ENCODE results near the gene FAM174B.

Gene FAM174B

DNA sequence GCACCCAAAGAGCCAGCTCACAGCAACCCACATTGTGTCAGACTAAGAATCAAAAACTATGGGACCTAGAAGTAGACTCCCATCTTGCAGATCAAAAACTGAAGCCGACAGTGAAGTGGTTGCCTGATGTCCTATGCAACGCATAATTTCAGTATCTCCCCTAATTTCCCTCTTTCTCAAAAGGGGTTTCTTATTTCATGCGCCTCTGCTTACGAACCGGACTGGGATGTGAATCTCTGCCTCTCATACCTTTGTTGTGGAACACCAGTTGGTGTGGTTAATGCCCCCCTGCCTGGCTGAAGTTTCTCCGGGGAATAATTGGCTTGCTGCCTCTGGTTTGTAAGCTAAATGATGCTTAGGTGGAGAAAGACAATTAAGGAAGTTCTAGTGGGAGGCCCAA is 514 bp upstream of the FAM174B start:
- peak overlapping the region; percentile 39 for H3K4me3 Mint-ChIP-seq
- DNase-seq (ENCODE audit: low spot score in 2 of 2) (no peak), ATAC-seq (ENCODE audit: low read depth) (no peak)
- H3K9me3 Mint-ChIP-seq = no peaks in the 10 kb centered on the region
- no peaks in the 10 kb centered on the region for H3K4me1 Mint-ChIP-seq
- no peak overlapping the region for H3K27ac Mint-ChIP-seq
- H3K36me3 Mint-ChIP-seq = no peaks in the 10 kb centered on the region
- H3K27me3 Mint-ChIP-seq = peaks cover 25% of the 10 kb centered on the region

DNA sequence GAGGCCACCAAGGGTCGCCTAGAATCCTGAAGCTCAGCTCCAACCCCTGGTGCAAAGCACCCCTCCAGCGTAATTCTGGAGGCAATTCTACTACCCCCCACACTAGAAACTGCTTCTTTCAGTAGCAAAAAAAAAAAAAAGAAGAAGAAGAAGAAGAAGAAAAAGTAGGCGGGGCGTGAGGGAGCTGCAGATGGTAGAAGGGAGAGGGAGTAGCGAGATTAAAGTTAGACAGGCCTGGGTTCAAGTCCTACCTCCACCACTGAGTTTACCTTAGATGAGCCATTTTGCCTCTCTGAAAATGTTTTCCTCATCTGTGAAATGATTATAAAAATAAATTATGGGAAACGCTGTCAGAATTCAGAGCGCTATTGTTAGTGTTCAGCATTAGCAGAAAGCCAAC is 913 bp downstream of the FAM174B start:
- ATAC-seq (ENCODE audit: low read depth) (no peak), DNase-seq (ENCODE audit: low spot score in 2 of 2) (no peak)
- peak overlapping the region; percentile 38 for H3K4me3 Mint-ChIP-seq
- peaks cover 2% of the 10 kb centered on the region for H3K36me3 Mint-ChIP-seq
- H3K27ac Mint-ChIP-seq = no peak overlapping the region
- peaks cover 2% of the 10 kb centered on the region for H3K9me3 Mint-ChIP-seq
- no peaks in the 10 kb centered on the region for H3K4me1 Mint-ChIP-seq
- peaks cover 26% of the 10 kb centered on the region for H3K27me3 Mint-ChIP-seq

DNA sequence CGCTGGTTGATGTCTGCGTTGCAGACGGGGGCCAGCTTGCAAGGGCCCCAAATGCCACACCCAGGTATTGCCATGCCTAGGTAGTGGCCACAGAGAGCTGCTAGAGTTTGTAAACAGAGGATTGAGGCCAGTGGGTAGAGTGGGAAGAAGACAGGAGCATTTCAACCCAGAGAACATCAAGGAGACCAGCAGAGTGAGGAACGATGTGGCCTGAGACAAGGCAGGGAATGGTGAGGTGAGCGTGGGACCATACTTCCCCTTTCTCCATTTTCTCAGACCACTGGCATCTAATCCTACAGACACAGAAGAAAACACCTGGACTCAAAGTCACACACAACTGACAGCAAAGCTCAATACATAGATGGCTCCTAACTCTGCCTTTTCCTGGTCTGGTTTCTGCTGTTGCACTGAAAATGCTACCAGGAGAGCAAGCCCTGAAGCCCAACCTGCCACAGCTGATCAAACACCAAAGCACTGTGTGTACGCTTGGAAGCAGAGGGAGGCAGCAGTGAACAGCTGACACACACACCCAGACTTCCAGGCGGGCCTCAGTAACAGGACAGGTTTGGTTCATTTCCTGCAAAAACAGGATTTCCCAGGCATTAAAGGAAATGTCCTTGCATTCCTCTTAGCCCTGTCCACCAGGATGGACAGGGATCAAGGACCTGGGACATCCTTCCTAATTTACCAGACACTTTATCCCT is 1.6 kb downstream of the FAM174B start:
- no peak overlapping the region for H3K27ac Mint-ChIP-seq
- ATAC-seq (ENCODE audit: low read depth) (no peak), DNase-seq (ENCODE audit: low spot score in 2 of 2) (no peak)
- H3K36me3 Mint-ChIP-seq = peaks cover 2% of the 10 kb centered on the region
- peaks cover 26% of the 10 kb centered on the region for H3K27me3 Mint-ChIP-seq
- H3K4me3 Mint-ChIP-seq = no peak overlapping the region
- H3K9me3 Mint-ChIP-seq = peaks cover 2% of the 10 kb centered on the region
- H3K4me1 Mint-ChIP-seq = no peaks in the 10 kb centered on the region

- H3K4me1 Mint-ChIP-seq = no peaks in the 10 kb centered on the region
- peaks cover 26% of the 10 kb centered on the region for H3K27me3 Mint-ChIP-seq
- peaks cover 2% of the 10 kb centered on the region for H3K9me3 Mint-ChIP-seq
- no peak for ATAC-seq (ENCODE audit: low read depth)
- H3K36me3 Mint-ChIP-seq = peaks cover 2% of the 10 kb centered on the region
- no peak overlapping the region for H3K27ac Mint-ChIP-seq
- no peak for DNase-seq (ENCODE audit: low spot score in 2 of 2)
- no peak overlapping the region for H3K4me3 Mint-ChIP-seq
Measured at GRCh38 chr15:92653366-92653765, 2.2 kb downstream of the FAM174B start.

GRCh38 chr15:92652576-92652966 is 3.0 kb downstream of the FAM174B start:
- ATAC-seq (ENCODE audit: low read depth) = no peak
- Mint-ChIP-seq H3K27ac (no peak overlapping the region), H3K4me1 (no peaks in the 10 kb centered on the region), H3K27me3 (peaks cover 26% of the 10 kb centered on the region), H3K36me3 (peaks cover 2% of the 10 kb centered on the region), H3K9me3 (peaks cover 2% of the 10 kb centered on the region), H3K4me3 (no peak overlapping the region)
- no peak for DNase-seq (ENCODE audit: low spot score in 2 of 2)

DNA sequence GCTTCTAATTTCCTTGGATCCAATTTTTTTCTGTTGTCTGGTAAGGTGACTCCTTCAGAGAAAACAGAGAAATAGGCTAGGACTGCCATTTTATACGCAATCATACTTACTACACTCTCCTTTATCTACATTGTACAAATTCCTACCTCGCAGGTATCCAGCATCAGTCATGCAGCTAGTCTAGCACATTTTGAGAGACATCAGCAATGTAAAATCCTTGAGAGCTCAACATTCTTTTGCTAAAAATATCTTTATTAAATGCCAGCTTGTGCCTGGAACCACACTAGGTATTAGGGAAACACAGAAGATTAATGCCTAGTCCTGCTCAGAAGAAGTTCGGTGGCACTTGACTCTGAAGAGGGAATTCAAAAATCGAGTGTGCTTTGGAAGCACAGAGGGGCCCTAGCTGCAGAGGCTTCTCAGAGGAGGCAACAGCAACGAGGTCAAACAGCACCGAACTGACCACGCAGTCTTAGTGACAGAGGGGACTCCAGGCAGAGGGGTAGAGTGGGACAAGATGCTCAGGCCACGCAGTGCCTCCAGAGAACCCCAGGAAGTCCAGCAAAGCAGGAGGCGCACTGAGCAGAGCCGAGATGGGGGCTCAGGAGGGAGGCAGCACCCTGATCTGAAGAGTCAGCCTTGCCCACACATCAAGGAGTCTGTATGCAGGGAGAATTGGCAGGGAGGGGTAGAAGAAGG is 3.5 kb downstream of the FAM174B start:
- Mint-ChIP-seq H3K4me3 (no peak overlapping the region), H3K36me3 (peaks cover 2% of the 10 kb centered on the region), H3K27ac (no peak overlapping the region), H3K4me1 (no peaks in the 10 kb centered on the region), H3K27me3 (peaks cover 25% of the 10 kb centered on the region), H3K9me3 (peaks cover 2% of the 10 kb centered on the region)
- ATAC-seq (ENCODE audit: low read depth) (no peak), DNase-seq (ENCODE audit: low spot score in 2 of 2) (no peak)

DNA sequence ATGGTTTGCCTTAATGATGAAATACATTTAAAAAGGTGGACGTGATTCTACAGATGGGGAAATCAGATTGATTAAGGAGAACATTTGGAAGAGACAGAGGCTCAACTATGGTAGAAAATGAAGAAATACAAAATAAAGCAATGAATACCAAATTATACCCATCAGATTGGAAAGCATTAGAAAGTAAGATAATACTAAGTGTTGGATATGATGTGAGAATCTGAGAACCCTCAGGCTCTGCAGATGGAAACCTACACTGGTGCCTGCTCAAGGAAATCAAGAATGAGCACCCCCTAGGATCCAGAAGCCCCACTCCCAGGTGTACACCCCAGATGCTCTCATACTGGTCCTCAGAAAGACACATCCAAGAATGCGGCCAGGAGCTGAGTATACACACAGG is 4.6 kb downstream of the FAM174B start:
- H3K4me1 Mint-ChIP-seq = no peaks in the 10 kb centered on the region
- no peak for ATAC-seq (ENCODE audit: low read depth)
- no peak overlapping the region for H3K4me3 Mint-ChIP-seq
- H3K9me3 Mint-ChIP-seq = peaks cover 2% of the 10 kb centered on the region
- peaks cover 26% of the 10 kb centered on the region for H3K27me3 Mint-ChIP-seq
- no peak for DNase-seq (ENCODE audit: low spot score in 2 of 2)
- H3K36me3 Mint-ChIP-seq = peaks cover 2% of the 10 kb centered on the region
- no peak overlapping the region for H3K27ac Mint-ChIP-seq

- no peak for DNase-seq (ENCODE audit: low spot score in 2 of 2)
- peaks cover 2% of the 10 kb centered on the region for H3K36me3 Mint-ChIP-seq
- no peak overlapping the region for H3K27ac Mint-ChIP-seq
- no peaks in the 10 kb centered on the region for H3K4me1 Mint-ChIP-seq
- peaks cover 26% of the 10 kb centered on the region for H3K27me3 Mint-ChIP-seq
- peaks cover 2% of the 10 kb centered on the region for H3K9me3 Mint-ChIP-seq
- no peak overlapping the region for H3K4me3 Mint-ChIP-seq
- no peak for ATAC-seq (ENCODE audit: low read depth)
Measured at GRCh38 chr15:92650256-92650655, 5.3 kb downstream of the FAM174B start.

GRCh38 chr15:92648190-92648875 is 7.2 kb downstream of the FAM174B start:
- peaks cover 2% of the 10 kb centered on the region for H3K36me3 Mint-ChIP-seq
- ATAC-seq (ENCODE audit: low read depth) (no peak), DNase-seq (ENCODE audit: low spot score in 2 of 2) (no peak)
- peaks cover 18% of the 10 kb centered on the region for H3K27me3 Mint-ChIP-seq
- peaks cover 2% of the 10 kb centered on the region for H3K9me3 Mint-ChIP-seq
- no peak overlapping the region for H3K4me3 Mint-ChIP-seq
- no peak overlapping the region for H3K27ac Mint-ChIP-seq
- no peaks in the 10 kb centered on the region for H3K4me1 Mint-ChIP-seq

DNA sequence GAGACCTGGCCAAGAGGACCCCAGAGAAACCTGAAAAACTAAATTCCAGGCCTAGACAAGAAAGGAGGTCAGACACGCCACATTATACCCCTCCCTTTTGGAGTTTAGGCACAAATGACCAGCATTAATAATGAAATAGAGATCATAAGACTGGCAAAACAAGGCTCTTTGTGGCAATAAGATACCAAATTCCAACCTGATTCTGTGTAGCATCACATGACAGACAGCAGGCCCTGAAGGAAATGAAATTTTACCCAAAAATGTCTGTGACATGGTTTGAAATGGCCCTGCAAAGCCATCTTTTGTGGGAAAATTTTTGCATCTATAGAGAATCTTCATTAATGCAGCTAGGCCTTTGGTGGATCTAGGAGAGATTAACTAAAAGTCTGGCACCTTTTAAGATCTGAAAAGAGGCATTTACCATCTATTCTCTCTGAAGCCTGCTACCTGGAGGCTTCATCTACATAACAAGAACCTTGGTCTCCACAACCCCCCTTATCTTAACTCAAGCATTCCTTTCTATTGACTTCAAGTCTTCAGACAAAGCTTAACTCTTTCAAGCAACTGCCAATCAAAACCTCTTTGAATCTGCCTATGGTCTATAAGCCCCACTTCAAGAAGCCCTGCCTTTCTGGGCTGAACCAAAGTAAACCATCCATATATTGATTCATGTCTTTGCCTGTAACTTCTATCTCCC is 8.0 kb downstream of the FAM174B start:
- peaks cover 2% of the 10 kb centered on the region for H3K9me3 Mint-ChIP-seq
- DNase-seq (ENCODE audit: low spot score in 2 of 2) = no peak
- H3K4me3 Mint-ChIP-seq = no peak overlapping the region
- H3K36me3 Mint-ChIP-seq = peaks cover 2% of the 10 kb centered on the region
- no peaks in the 10 kb centered on the region for H3K4me1 Mint-ChIP-seq
- peaks cover 15% of the 10 kb centered on the region for H3K27me3 Mint-ChIP-seq
- ATAC-seq (ENCODE audit: low read depth) = no peak
- no peak overlapping the region for H3K27ac Mint-ChIP-seq

DNA sequence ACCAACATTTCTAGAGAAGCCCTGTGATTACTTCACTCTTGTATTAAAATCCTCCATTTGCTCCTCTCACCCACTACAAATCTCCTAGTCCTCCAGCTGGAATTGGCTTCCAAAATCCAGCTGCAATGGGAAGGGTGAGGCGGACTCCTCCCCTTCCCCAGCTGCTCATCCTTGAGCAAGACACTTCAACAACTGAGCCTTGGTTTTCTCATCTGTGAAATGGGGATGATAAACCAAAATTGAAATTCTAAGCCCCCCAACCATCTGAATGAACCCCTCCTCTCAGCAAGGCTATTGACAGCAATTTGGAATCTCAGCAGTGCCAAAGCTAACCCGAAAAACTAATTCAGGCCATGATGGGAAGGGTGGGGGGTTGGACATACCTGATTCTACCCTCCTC is 9.4 kb downstream of the FAM174B start:
- Mint-ChIP-seq H3K4me3 (no peak overlapping the region), H3K27ac (no peak overlapping the region), H3K9me3 (peaks cover 6% of the 10 kb centered on the region), H3K36me3 (peaks cover 2% of the 10 kb centered on the region), H3K27me3 (peaks cover 8% of the 10 kb centered on the region), H3K4me1 (no peaks in the 10 kb centered on the region)
- ATAC-seq (ENCODE audit: low read depth) (no peak), DNase-seq (ENCODE audit: low spot score in 2 of 2) (no peak)

GRCh38 chr15:92645731-92646130 is 9.8 kb downstream of the FAM174B start:
- Mint-ChIP-seq H3K36me3 (no peaks in the 10 kb centered on the region), H3K27ac (no peak overlapping the region), H3K27me3 (peaks cover 6% of the 10 kb centered on the region), H3K9me3 (peaks cover 4% of the 10 kb centered on the region), H3K4me3 (no peak overlapping the region), H3K4me1 (no peaks in the 10 kb centered on the region)
- no peak for DNase-seq (ENCODE audit: low spot score in 2 of 2)
- ATAC-seq (ENCODE audit: low read depth) = no peak

- no peak for DNase-seq (ENCODE audit: low spot score in 2 of 2)
Measured at GRCh38 chr15:92645051-92645631, 10.4 kb downstream of the FAM174B start.

More at GRCh38 chr15:92645051-92645631, 10.4 kb downstream of the FAM174B start:
- Mint-ChIP-seq H3K4me1 (no peaks in the 10 kb centered on the region), H3K27ac (no peak overlapping the region), H3K9me3 (peaks cover 4% of the 10 kb centered on the region), H3K27me3 (peaks cover 6% of the 10 kb centered on the region), H3K36me3 (no peaks in the 10 kb centered on the region), H3K4me3 (no peak overlapping the region)
- no peak for ATAC-seq (ENCODE audit: low read depth)
